UCSD-AML1 (cell line): Measurements from ENCODE around the gene ATP6V1A.

Source experiments
- DNase-seq: peaks from one replicate; lab custom pipeline; 2025; ENCODE audit not compliant: unreplicated experiment; lab: John Stamatoyannopoulos, UW

ATP6V1A gene

DNA sequence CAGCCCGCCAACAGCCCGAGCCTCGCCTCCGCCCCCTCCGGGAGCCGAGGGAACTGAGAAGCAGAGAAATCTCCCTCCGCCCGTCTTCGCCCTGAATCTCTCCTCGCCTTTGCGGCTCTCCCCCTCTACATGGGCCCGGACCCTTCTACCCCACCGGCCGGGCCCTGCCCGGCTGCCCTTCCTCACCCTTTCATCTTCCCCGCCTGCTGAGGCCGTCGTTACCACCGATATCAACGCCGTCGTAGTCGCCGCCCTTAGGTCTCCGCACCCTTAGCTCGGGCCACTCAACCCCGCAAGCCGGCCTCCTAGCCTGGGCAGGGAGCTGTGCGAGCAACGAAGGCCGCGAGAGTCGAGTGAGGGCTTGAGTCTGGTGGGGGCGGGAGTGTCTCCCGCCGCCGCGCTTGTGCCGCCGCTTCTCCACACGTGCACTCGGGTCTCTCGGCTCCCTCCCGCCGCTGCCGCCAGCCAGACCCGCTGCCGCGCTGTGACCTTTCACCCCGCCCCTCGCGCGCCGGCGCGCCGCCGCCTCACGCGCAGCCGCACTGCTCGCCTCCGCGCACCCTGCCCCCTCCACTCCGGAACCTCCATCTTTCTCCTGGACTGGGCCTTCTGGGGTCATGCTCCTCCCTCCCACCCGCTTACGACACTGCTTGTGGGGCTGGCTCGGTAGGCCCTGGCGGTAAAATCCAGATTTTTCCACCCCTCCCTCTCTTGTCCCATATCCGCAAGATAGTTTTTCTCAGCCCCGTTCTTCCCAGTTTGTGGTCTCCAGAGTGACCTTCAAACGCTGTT lies 883 bp upstream of the ATP6V1A start, which contains the start of gene NAA50:
TSS of gene NAA50 (minus strand) at position 494 of the 792 bp plus-strand sequence. CDS start at position 194, 300 bp downstream.
- peak; percentile 93 for DNase-seq

DNA sequence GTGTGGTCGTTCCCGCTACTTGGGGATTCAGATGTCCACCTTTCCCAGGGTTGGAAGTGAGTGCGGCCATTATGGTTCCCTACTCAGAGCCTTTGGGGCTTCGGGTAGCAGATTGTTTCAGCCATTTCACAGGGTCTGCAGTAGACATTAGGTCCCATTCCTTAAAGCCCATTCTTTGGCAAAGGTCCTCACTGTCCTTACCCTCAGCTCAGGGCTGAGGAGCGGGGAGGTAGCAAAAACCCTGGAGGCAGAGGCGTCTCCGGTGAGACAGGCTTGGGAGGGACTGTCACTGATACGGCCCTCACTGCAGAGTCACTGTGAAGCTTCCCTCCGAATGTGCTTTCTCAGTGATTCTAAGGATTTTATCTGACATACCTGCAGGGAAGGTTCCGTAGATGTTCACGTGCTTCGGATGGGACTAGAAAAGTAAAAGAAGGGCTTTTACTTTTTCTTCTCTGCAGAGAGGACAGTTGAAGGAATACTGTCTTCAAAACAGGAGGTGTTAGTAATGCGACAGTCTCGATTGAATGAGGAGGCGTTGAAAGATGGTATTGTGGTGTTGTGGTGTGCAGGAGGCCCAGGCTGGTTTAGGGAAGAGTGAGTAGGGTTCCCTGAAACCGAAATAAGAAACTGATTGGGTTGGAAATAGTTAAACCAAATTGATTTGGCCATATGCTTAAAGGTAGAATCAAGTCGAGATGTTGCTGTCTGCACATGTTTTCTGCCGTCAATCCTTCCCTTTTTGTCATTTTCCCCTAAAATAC lies 630 bp downstream of the ATP6V1A start:
- peak; percentile 18 for DNase-seq

DNA sequence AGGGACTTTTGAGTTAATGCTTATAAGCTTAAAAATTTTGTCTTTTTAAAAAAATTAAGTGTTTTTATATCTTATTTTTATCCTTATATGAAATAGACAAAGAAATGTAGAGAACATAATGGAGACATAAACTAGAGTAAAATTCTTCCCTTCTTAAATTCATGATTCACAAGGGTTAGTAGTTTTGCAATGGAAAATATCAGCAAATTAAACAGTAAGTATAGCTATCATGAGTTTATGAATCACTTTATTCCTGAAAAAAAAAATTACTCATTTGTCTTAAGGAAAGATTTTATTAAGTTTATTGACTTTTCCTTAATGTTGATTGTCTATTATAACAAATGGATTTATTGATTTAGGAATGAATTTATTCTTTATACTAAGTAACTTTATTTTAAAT lies 4.3 kb downstream of the ATP6V1A start:
- DNase-seq: no peak

DNA sequence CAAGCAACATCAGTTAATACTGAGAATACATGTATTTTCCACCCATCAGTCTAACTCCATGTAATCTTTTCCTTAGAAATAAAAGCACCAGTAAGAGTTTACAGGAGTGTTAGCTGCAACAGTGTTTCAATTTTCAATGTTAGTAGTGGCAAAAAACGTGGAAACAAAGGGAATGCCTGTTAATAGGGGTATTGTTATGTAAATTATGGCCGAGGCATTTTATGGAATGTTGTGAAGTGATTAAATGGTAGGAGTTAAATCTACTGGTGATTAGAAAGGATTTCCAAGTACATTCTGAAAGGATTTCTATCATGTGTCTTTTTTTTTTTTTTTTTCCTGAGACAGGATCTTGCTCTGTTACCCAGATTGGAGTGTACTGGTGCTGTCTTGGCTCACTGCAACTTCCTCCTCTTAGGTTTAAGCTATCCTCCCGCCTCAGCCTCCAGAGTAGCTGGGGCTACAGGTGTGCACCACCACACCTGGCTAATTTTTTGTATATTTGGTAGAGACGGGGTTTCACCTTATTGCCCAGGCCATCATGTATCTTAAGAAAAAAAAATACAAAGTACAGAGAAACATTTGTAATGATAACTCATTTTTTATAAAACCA lies 6.6 kb downstream of the ATP6V1A start:
- no peak for DNase-seq

DNA sequence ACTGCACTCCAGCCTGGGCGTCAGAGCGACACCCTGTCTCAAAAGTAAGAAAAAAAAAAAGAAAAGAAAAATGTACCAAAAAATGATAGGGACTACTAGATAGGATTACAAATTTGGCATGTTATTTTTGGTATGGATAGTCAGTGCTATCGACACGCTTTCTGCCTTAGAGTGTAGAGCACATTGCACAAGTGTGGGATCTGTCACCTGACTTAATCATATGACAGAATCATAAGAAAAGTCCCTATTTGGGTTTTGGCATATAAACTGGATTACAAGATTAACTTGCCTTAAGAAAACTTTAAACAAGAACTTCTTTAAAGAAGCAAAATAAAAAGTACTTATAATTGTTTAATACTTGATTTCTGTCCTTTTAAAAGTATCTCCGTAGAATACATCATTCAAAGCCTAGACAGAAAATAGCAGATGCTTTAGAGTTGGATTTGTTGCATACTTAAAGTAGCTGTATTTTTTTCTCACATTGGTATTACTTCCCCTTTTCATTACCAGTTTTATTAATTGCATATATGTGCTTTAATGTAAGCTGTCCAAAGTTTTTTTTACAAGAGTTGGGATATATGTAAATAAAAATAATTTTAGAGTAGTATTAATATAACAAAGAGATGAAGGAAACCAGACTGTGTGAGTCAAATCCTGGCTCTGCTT lies 7.8 kb downstream of the ATP6V1A start:
- no peak for DNase-seq

DNA sequence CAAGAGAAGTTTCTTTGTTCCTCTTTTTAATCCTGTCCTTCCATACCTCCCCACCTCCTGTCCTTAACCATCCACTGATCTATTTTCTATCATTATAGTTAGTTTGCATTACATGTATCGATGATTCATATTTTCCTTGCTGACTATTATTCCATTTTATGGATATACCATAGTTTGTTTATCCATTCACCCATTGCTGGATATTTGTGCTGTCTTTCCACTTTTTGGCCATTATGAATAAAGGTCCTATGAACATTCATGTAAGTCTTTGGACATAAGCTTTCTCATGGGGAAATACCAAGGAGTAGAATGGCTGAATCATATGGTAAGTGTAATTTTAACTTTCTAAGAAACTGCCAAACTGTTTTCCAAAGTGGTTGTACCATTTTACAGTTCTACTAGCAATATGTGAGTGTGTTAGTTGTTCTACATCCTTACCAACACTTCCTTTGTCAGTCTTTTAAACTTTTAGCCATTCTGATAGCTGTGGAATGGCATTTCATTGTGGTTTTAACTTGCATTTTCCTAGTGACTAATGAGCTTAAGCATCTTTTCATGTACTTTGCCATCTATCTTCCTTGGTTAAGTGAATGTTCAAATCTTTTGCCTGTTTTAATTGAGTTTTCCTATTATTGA lies 11.7 kb downstream of the ATP6V1A start:
- no peak for DNase-seq

DNA sequence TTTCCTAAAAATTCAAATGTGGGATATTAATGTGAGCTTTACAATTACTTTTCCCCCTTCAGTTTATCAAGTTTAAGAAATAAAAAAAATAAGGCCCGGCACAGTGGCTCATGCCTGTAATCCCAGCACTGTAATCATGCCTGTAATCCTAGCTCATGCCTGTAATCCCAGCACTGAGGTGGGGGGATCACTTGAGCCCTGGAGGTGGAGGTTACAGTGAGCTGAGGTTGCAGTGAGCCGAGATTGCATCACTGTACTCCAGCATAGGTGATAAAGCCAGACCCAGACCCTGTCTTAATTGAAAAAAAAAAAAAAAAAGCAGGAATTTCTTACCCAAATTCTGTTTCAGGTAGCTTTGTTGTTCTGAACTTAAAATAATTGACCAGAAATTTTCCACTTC lies 17.9 kb downstream of the ATP6V1A start:
- no peak for DNase-seq

DNA sequence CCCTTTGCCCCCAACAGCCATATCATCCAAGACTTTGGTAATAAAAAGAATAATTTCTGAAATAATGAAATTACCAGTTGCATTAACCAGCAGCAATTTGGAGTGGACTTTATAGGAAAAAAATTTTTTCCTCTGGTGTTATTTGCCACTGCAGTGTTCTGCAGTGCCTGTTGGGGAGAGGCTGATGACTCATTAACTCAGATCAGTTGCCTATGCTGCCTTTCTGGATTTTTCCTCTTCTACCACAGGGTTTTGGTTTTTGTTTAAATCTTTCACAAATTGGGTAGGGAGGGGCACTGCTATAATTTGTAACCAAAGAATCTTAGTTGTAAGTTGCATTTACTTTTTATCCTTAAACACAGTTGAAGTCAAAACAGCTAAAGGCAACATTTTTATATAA lies 22.7 kb downstream of the ATP6V1A start:
- DNase-seq: no peak

DNA sequence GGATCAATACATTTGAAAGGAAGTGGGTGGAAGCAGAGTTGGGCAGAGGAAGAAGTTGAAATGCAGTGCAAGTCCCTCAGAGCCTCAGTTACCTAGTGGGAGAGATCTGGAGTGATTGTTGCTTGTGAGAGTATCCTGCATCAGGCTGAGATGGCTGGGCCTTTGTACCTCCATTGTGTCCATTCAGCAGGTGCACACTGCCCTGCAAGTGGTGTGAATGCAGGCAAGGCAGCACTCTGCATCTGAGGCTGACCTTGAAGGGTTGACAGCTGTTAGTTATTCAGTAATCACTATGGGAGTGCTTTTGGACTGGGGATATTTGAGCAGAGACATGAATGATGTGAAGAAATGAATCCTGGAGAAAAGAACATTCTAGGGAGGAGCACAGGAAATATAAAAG lies 25.2 kb downstream of the ATP6V1A start:
- no peak for DNase-seq

DNA sequence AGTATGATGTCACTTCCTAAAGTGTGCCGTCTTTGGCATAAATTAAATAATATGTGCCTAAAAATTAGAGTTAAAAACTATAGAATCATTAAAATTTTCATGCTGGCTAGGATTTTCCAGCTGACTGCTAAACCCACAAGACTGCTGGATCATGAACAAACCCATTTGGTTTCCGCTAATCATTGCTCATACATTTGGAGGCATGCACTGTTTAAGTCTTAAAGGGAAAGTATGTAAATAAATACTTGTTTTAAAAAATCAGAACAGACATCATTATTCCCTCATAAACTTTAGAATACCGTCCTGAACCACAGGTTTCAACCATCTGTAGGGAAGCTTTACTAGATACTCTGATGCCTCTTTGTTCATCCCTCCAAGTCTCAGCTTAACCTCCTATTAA lies 26.5 kb downstream of the ATP6V1A start:
- DNase-seq: no peak

DNA sequence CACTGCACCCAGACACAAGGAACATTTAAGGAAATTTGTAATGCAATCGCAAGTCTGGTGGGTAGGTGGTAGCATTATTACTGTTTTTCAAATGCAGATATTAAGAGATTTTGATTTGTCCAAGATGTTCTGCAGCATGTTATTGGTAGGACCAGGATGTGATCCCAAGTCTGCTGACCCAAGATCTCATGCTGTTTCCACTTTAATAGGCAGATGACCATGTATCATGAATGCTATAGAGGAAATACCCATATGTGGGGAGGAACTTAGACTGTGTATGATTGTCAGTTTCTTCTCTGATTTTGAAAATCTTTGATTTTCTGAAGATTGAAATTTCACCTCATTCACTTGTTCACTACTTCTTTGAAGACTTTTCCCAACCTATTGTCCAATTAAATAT lies 28.7 kb downstream of the ATP6V1A start:
- DNase-seq: no peak

DNA sequence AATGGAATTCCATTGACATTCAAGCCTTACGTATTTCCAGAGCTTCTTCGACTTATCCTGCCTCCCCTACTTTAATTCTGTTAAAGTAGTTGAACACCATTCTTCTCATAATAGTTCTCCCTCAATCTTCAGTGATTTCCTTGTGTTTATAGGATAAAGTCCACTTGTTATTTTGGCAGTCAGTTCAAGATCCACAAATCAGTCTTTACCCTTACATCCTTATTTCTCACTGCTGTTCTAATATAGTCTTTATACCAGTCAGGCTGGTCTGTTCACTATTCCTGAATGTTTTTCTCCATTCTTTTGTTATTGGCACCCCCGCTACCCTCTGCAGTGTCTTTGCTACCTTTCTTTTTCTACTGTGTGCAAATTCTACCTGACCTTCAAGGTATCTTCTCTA lies 29.7 kb downstream of the ATP6V1A start:
- DNase-seq: no peak

DNA sequence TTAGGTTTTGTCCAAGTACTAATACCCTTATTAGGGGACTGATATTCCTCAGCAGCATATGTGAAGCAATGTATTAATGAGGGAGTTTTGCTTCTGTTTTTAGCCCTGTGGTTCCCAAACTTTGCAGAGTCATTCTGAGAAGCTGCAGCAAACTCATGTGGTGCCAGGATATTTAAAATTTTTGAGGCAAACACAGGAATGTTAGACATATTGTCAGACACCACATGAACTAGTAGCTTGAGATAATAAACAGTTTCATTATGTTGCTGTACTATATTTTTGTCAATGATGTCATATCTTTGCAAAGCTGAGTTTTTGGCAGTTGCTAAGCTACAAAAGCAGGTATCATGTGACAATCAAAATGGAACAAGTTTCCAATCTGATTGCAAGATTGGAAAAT lies 36.6 kb downstream of the ATP6V1A start:
- peak; percentile 12 for DNase-seq

DNA sequence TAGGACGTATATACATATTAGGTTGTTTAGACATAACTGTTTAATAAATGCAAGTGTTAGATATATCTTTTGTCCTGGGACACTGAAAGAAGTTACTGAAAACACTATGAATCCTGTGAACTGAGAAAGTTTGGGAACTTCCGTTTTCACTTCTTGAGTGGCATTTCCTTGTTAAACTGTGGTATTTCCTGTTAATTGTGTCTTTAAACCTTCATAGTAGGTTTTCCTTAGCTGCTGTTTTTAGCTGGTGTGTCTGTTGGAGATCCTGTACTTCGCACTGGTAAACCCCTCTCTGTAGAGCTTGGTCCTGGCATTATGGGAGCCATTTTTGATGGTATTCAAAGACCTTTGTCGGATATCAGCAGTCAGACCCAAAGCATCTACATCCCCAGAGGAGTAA lies 37.1 kb downstream of the ATP6V1A start:
- DNase-seq: peak; percentile 10

DNA sequence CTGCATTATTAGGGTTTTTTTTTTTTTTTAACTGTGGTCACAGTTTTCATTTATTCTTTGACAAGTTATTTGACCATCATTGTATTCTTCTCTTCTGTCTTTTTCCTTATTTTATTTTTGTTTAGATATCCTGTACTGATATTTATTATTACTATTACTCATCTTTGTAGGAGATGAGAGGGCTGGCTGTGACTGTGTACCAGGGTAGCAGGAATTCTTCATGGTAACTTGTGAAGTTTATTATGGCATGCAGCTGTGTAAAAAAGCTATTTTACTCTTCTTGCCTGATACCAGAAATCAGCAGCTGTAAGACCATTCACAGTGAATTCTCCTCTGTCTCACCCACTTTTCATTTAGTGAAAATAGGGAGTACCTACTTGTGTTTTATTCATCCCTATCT lies 44.5 kb downstream of the ATP6V1A start:
- no peak for DNase-seq

DNA sequence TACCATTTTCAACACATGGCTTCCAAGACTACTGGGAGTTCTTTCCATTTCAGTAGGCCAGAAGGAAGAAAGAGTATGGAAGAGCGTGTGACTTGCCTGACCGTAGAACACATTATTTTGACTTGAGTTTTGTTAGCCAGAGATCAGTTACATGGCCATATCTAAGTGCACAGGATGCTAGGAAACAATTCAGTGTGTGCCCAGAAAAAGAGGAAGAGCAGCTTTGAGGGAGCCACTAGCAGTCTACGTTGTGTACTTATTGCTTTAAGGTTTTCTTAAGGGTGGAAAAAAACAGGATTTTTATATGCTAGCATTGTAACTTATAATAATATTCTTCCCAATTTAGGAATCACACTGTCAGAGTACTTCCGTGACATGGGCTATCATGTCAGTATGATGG lies 47.7 kb downstream of the ATP6V1A start:
- no peak for DNase-seq

DNA sequence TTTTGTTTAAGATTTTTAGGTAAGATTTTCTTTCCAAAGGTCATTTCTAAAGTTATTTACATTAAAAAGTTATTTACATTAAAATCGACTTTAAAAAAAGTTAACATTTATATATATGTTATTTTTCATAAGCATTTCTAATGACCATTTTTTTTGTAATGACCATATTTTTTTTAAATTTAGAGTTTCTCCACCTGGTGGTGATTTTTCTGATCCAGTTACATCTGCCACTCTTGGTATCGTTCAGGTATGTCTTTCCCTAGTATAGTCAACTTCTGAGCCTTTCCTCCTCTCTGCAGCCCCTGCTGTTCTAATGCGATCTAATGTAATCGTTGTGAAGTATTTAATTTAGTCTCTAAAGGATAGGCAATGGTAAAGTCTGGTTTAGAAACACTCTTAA lies 48.9 kb downstream of the ATP6V1A start:
- DNase-seq: no peak

DNA sequence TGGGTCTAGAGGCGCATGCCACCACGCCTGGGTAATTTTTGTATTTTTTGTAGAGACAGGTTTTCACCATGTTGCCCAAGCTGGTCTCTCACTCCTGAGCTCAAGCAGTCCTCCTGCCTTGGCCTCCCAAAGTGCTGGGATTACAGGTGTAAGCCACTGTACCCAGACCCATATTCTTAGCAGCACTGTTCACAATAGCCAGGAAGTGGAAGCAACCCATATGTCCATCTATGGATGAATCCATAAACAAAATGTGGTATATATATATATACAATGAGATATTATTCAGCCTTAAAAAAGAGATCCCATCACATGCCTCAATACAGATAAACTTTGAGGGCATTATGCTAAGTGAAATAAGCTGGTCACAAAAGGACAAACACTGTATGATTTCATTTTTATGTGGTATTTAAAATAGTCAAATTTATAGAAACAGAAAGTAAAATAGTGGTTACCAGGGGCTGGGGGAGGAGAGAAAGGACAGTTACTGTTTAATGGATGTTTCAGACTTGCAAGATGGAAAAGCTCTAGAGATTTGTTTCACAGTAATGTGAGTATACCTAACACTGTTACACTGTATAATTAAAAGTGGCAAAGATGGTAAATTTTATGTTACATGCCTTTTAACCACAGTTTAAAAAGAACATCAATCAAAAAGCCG lies 56.1 kb downstream of the ATP6V1A start:
- no peak for DNase-seq

DNA sequence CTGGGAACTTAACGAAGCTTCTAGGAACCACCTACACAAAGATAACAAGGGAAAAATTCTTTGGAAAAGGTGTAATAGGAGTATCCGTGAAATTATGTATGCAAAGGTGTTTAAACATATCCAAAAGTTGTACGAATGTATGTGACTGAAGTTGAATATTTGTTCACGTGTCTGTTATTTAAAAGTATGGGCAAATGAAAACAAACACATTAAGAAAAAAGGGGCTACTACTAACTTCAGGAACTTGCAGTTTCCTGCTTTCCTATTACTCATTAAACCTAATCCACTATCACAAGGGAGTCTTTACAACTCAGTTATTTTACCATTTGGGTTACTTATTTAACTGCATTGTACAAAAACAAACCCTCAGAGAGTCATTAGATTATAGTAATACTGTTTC lies 57.8 kb downstream of the ATP6V1A start:
- no peak for DNase-seq

DNA sequence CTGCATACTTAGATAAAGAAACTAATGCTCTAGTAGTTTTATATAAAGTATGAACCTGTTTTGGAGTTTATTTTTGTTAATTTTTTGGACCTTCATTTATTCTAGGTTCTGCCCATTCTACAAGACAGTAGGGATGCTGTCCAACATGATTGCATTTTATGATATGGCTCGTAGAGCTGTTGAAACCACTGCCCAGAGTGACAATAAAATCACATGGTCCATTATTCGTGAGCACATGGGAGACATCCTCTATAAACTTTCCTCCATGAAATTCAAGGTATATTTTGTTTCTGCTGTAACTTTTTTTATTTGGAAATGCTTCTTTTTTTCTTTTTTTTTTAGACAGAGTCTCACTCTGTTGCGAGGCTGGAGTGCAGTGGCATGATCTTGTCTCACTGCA lies 58.4 kb downstream of the ATP6V1A start:
- DNase-seq: no peak
